Adrenal gland (tissue), 5 donors: ENCODE data around the gene VEPH1.

ENCODE experiments used
- CTCF ChIP-seq, 6 experiments: fragments of 450-650 bp in 4 of 6; fragments of 200-600 bp in 2 of 6; sonication (generic) in 1 of 6; IDR thresholded peaks; 1 replicate in 5 of 6; 2 replicates in 1 of 6; pipeline versions ENCODE4 v1.5.1 to v1.8.0; 2016 to 2021; ENCODE audit warnings: antibody characterized with exemption in 6 of 6, mild to moderate bottlenecking in 2 of 6, moderate library complexity in 1 of 6
- POLR2A ChIP-seq, 2 donors: fragments of 450-650 bp; IDR thresholded peaks; one replicate each; pipeline ENCODE4 v1.6.1; 2017; ENCODE audit warnings: antibody characterized with exemption in 2 of 2, mild to moderate bottlenecking in 2 of 2, moderate library complexity in 1 of 2
- donor health status: DM: no; HTN: no; CAD: no.

GRCh38 chr3:157335233-157336076, 167.8 kb downstream of the VEPH1 start:
- TF ChIP-seq POLR2A (IDR thresholded peaks at IDR 0.05) (no peak), CTCF (IDR thresholded peaks at IDR 0.05) (no peak)
